HG03045 (cell line): ENCODE results near the gene TMEM132C.
"Not testable (repeated sequence)": the region's sequence is repeated elsewhere in the genome, so short reads cannot be mapped to it uniquely, and the experiment has no call there.

Experiments
- ATAC-seq: cut with Tn5 transposase; IDR thresholded peaks from one replicate; pipeline ENCODE4 v1.9.1; 2021; ENCODE audit warnings: mild to moderate bottlenecking, moderate library complexity; ENCODE audit not compliant: unreplicated experiment

Gene TMEM132C

GRCh38 chr12:128267131-128267622 lies at the start of gene TMEM132C:
TMEM132C (plus strand) TSS chr12:128267170; CDS start chr12:128267403, 233 bp downstream.
- ATAC-seq = no peak

GRCh38 chr12:128224226-128224625 lies 42.7 kb upstream of the TMEM132C start:
- no peak for ATAC-seq

- no peak for ATAC-seq
These were observed 38.4 kb upstream of the TMEM132C start for GRCh38 chr12:128228581-128228980.

GRCh38 chr12:128235635-128236417 lies 31.1 kb upstream of the TMEM132C start:
- no peak for ATAC-seq

GRCh38 chr12:128236525-128236924 lies 30.4 kb upstream of the TMEM132C start:
- ATAC-seq = no peak

GRCh38 chr12:128240745-128241144 lies 26.2 kb upstream of the TMEM132C start:
- ATAC-seq = no peak

- no peak for ATAC-seq
These were observed 21.8 kb upstream of the TMEM132C start for GRCh38 chr12:128245121-128245520.

GRCh38 chr12:128245905-128246304 lies 21.1 kb upstream of the TMEM132C start:
- ATAC-seq = no peak

GRCh38 chr12:128250096-128250495 lies 16.9 kb upstream of the TMEM132C start:
- no peak for ATAC-seq

- ATAC-seq = not testable (repeated sequence)
These were observed 13.1 kb upstream of the TMEM132C start for GRCh38 chr12:128253829-128254228.

- no peak for ATAC-seq
These were observed 8.0 kb upstream of the TMEM132C start for GRCh38 chr12:128258866-128259555.

GRCh38 chr12:128259556-128260070 lies 7.4 kb upstream of the TMEM132C start:
- ATAC-seq = no peak

- ATAC-seq = no peak
These were observed 5.2 kb upstream of the TMEM132C start for GRCh38 chr12:128261757-128262156.

GRCh38 chr12:128265566-128265965 lies 1.4 kb upstream of the TMEM132C start:
- no peak for ATAC-seq

GRCh38 chr12:128266086-128266485 lies 884 bp upstream of the TMEM132C start:
- ATAC-seq = no peak

GRCh38 chr12:128266541-128267130 lies 334 bp upstream of the TMEM132C start:
- ATAC-seq = no peak

- ATAC-seq = no peak
These were observed 845 bp downstream of the TMEM132C start for GRCh38 chr12:128267651-128268378.

- no peak for ATAC-seq
These were observed 1.5 kb downstream of the TMEM132C start for GRCh38 chr12:128268379-128268995.

- ATAC-seq = no peak
These were observed 2.2 kb downstream of the TMEM132C start for GRCh38 chr12:128269181-128269591.

GRCh38 chr12:128276471-128276870 lies 9.5 kb downstream of the TMEM132C start:
- ATAC-seq = no peak
